Measurements from ENCODE around the gene ARMH3. TPM values are rescaled to one million over a fixed set of nuclear protein-coding genes. Genes with fewer than 3 reads are reported as not detected.

The ARMH3 gene, protein sequence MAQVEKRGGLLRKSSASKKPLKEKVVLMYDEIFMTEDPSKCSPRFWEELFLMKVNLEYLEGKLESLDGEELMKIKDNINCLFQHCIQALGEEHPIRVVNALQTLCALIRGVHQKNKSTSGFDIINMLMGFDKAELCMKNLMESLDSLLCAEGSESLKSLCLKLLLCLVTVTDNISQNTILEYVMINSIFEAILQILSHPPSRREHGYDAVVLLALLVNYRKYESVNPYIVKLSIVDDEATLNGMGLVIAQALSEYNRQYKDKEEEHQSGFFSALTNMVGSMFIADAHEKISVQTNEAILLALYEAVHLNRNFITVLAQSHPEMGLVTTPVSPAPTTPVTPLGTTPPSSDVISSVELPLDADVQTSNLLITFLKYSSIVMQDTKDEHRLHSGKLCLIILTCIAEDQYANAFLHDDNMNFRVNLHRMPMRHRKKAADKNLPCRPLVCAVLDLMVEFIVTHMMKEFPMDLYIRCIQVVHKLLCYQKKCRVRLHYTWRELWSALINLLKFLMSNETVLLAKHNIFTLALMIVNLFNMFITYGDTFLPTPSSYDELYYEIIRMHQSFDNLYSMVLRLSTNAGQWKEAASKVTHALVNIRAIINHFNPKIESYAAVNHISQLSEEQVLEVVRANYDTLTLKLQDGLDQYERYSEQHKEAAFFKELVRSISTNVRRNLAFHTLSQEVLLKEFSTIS
- total RNA-seq, result 10 to 100 TPM; 16.6 to 21.7 (median 21.5) TPM

DNA sequence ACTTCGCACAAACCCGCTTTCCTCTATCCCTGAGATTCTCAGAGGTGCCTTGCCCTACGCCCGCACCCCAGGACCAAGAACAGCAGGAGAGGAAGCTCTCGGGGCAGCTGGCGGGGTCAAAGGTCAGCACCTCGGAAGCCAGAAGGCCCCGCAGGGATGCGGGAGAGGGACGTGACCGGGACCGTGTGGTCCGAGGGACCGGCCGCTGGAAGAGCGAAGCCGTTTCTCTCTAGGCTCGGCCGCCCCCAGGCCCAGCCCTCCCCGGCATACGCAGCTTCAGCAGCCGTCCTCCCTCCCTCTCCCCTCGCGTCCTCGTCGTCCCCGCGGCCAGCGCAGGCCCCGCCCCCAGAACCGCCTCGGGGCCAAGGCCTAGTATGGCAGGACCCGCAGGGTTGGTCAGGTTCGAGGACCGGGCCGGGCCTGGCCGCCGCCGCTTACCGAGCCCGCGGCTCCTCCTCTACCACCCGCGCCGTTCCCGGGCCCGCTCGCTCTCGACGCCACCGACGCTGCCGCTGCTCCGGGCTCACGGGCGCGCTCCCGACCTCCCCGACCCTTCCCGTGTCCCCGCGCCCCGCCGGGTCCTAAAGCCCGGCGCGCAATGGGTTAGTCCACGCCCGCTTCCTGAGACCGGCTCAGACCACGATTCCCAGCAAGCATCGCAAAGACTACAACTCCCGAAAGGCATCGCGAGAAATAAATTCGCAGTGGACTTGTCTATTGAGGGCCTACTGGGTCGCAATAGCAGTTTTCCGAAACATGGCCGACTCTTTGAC, at the start of gene ARMH3:
Gene ARMH3, minus strand, starts transcription at position 527 of the 773 bp plus-strand sequence. CDS start 16,059 bp downstream, outside the sequence.
- no peaks in the 10 kb centered on the region for H3K9me3 Mint-ChIP-seq
- peak; percentile 81 for DNase-seq
- no peaks in the 10 kb centered on the region for H3K27me3 Mint-ChIP-seq (ENCODE audit: low read depth)
- no peaks in the 10 kb centered on the region for H3K36me3 Mint-ChIP-seq (ENCODE audit: insufficient read depth)
- H3K4me3 Mint-ChIP-seq, result peak within 1 kb of the TSS; percentile 92
- ATAC-seq, result peak; percentile 98
- peaks cover 47% of the 10 kb centered on the region for H3K4me1 Mint-ChIP-seq (ENCODE audit: low read depth)

DNA sequence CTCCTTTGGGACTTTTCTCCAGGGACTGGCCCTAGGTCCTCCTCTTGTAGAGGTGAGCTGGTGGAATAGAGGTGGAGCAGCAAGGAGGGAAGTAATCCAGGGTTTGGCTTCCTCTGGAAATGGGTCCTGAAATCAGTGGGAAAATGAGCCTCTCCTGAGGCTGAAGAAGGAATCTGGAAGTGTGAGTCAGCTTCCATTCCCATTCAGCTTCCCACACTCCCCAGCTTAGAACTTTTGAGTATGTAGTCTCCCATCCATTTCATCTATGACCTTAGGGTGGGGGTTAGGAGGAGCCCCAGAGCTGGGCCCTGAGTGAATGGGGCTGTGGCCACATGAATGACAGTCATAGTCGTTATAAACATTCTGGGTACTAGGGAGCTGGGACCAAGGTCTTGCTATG, 46.4 kb upstream of the ARMH3 start:
- peaks cover 15% of the 10 kb centered on the region for H3K36me3 Mint-ChIP-seq (ENCODE audit: insufficient read depth)
- no peaks in the 10 kb centered on the region for H3K27me3 Mint-ChIP-seq (ENCODE audit: low read depth)

DNA sequence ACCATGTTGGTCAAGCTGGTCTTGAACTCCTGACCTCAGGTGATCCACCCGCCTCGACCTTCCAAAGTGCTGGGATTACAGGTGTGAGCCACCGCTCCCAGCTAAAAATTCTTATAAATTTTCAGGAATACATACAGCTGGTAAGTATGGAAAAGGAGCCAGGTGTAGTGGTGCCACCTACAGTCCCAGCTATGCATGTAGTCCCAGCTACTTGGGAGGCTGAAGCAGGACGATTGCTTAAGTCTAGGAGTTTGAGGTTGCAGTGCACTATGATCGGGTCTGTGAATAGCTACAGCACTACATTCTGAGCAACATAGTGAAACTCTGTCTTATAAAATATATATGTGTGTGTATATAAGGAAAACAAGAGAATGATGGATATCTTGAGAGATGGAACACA, 45.2 kb upstream of the ARMH3 start:
- Mint-ChIP-seq H3K36me3 (ENCODE audit: insufficient read depth) (peaks cover 15% of the 10 kb centered on the region), H3K4me3 (no peak overlapping the region), H3K27me3 (ENCODE audit: low read depth) (no peaks in the 10 kb centered on the region), H3K9me3 (no peaks in the 10 kb centered on the region), H3K4me1 (ENCODE audit: low read depth) (peaks cover 13% of the 10 kb centered on the region)
- DNase-seq, result no peak
- no peak for ATAC-seq

More for the DNA sequence above, 46.4 kb upstream of the ARMH3 start:
- DNase-seq (no peak), ATAC-seq (no peak)
- Mint-ChIP-seq H3K4me1 (ENCODE audit: low read depth) (peaks cover 14% of the 10 kb centered on the region), H3K4me3 (no peak overlapping the region), H3K9me3 (no peaks in the 10 kb centered on the region)

DNA sequence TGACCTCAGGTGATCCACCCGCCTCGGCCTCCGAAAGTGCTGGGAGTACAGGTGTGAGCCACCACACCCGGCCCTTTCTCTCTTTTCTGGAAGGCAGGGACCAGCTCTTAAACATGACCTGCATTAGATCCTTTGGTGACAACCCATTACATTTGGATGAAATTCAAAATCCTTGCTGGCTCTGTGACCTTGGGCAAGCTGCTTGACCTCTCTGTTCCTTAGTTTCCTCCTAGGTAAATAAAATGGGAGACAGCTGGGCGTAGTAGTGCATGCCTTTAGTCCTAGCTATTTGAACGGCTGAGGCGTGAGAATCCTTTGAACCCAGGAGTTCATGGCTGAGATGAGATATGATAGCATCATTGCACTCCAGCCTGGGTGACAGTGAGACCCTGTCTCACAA, 40.5 kb upstream of the ARMH3 start:
- Mint-ChIP-seq H3K36me3 (ENCODE audit: insufficient read depth) (peaks cover 4% of the 10 kb centered on the region), H3K9me3 (no peaks in the 10 kb centered on the region), H3K27me3 (ENCODE audit: low read depth) (no peaks in the 10 kb centered on the region), H3K4me3 (no peak overlapping the region), H3K4me1 (ENCODE audit: low read depth) (no peaks in the 10 kb centered on the region)
- ATAC-seq (no peak), DNase-seq (no peak)

DNA sequence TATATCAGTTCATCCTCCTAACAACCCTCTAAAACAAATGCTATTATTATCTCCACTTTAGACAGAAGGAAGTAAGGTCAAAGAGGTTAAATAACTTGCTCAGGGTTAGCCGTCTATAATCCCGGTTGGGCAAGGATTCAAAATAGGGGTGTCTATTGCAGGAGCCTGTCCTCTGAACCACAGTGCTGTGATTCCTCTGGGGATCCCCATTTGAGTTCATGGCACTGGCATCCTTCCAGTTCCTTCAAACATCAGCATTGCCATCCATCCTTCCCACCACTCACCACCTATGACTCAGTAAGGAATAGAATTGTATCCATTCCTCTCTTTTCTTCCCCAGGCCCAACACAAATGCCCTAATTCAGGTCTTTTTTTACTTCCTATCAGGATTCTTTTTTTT, 34.8 kb upstream of the ARMH3 start:
- H3K9me3 Mint-ChIP-seq, result no peaks in the 10 kb centered on the region
- no peak for ATAC-seq
- H3K27me3 Mint-ChIP-seq (ENCODE audit: low read depth), result no peaks in the 10 kb centered on the region
- no peak overlapping the region for H3K4me3 Mint-ChIP-seq
- no peak for DNase-seq
- H3K36me3 Mint-ChIP-seq (ENCODE audit: insufficient read depth), result peaks cover 4% of the 10 kb centered on the region
- H3K4me1 Mint-ChIP-seq (ENCODE audit: low read depth), result no peaks in the 10 kb centered on the region

DNA sequence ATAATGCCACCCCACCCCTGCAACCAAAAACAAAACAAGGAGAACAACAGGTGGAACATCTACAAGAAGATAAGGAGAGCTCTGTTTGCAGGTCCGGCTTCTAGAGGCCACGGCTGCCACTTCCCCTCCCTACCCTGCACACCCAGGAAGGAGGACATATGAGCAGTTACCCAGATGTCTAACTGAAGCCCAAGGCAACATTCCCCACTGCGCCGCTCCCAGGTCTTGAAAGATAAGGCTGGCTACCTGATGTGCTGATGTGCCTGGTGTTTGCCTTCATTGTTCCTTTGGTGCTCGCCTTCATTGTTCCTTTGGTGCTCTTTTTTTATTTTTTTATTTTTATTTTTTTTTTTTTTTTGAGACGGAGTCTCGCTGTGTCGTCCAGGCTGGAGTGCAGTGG, 30.2 kb upstream of the ARMH3 start:
- H3K36me3 Mint-ChIP-seq (ENCODE audit: insufficient read depth), result peaks cover 5% of the 10 kb centered on the region
- no peak for DNase-seq
- no peak for ATAC-seq
- no peak overlapping the region for H3K4me3 Mint-ChIP-seq
- H3K4me1 Mint-ChIP-seq (ENCODE audit: low read depth), result no peaks in the 10 kb centered on the region
- H3K9me3 Mint-ChIP-seq, result no peaks in the 10 kb centered on the region
- no peaks in the 10 kb centered on the region for H3K27me3 Mint-ChIP-seq (ENCODE audit: low read depth)

DNA sequence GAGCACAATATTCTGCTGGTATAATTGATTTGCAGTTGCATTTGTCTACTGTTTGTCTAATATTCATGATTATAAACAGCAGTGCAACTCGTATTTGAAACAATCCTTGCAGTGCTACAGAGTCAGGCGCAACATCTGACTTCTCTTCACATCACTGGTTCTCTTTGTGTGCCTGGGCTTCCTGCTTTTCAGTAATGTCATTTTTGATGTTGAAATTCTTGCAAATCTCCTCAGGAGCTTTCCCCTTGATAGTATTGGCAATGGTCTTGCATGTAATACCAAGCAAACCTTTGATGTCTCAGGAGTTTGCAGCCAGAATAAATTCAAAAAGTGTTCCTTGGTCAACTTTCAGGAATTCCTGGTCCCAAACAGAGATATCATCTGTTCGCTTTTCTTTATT, 29.4 kb upstream of the ARMH3 start:
- no peak overlapping the region for H3K4me3 Mint-ChIP-seq
- no peak for DNase-seq
- no peaks in the 10 kb centered on the region for H3K9me3 Mint-ChIP-seq
- no peaks in the 10 kb centered on the region for H3K27me3 Mint-ChIP-seq (ENCODE audit: low read depth)
- no peak for ATAC-seq
- H3K4me1 Mint-ChIP-seq (ENCODE audit: low read depth), result no peaks in the 10 kb centered on the region
- H3K36me3 Mint-ChIP-seq (ENCODE audit: insufficient read depth), result peaks cover 3% of the 10 kb centered on the region

DNA sequence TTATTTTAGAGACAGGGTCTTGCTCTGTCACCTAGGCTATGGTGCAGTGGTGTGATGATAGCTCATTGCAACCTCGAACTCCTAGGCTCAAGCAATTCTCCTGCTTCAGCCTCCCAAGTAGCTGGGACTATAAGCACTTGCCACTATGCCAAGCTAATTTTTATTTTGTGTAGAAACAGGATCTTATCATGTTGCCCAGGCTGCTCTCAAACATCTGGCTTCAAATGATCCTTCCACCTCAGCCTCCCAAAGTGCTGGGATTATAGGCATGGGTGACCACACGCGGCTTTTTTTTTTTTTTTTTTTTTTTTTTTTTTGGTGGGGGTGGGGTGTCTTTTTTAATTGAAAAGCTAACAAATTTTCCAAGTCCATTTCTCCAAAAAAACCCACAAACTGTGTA, 27.6 kb upstream of the ARMH3 start:
- Mint-ChIP-seq H3K36me3 (ENCODE audit: insufficient read depth) (peaks cover 3% of the 10 kb centered on the region), H3K4me1 (ENCODE audit: low read depth) (no peaks in the 10 kb centered on the region), H3K9me3 (no peaks in the 10 kb centered on the region), H3K4me3 (no peak overlapping the region), H3K27me3 (ENCODE audit: low read depth) (no peaks in the 10 kb centered on the region)
- ATAC-seq, result no peak
- no peak for DNase-seq

DNA sequence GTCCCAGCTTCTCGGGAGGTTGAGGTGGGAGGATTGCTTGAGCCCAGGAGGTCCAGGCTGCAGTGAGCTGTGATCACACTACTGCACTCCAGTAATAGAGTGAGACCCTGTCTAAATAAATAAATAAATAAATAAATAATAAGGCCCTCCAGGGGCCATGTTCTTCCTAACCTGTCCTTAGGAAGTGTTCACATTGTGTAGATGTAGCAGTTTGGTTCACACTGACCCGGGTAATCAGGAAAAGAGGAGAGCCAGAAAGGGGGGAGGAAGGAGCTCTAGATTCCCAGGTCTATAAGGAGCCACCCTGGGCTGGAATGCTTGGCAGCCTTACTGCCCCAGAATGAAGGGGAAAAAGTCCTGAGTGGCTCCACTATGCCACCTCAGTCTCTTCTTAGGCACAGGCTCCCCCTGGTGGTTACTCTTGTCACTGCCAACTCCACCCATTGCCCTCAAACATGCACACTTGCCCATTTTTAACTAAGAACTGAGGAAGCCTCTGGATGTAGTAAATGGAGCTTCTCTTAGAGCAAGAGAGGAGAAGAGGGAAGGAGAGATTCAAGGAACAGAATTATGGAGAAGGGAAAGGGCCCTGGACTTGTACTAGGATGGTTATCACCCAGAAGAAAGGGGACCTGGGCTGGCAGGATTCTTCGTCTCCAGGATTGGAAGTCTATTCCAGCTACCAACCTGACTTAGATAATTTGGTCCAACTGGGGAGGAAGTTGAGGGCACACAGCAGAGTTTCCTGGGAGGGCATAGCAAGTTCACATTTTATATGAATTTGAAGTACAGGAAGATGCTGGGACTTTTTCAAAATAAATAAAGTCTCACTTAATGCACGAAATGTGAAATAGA, 16.9 kb upstream of the ARMH3 start:
- Mint-ChIP-seq H3K4me3 (no peak overlapping the region), H3K9me3 (no peaks in the 10 kb centered on the region), H3K36me3 (ENCODE audit: insufficient read depth) (peaks cover 2% of the 10 kb centered on the region), H3K27me3 (ENCODE audit: low read depth) (no peaks in the 10 kb centered on the region), H3K4me1 (ENCODE audit: low read depth) (peaks cover 4% of the 10 kb centered on the region)
- DNase-seq (peak; percentile 80), ATAC-seq (peak; percentile 90)

DNA sequence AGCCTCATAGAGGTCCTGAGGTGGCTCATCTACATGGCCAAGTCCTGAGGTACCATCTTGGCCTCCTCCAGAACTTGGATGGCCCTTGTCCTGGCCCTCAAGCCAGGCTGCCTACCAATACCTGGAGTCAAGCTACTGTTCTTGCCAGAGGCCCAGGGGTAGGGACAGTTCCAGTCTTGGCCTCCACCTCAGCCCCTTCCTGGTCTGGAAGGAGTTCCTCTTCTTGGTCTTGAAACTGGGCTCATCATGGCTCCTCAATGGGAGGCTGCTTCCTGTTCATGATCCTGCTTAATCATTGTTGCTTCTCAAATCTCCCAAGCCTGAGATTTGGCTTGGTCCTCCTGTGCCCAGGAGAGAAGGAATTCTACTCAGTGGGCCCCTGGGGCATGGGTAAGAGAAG, 13.1 kb upstream of the ARMH3 start:
- DNase-seq, result no peak

DNA sequence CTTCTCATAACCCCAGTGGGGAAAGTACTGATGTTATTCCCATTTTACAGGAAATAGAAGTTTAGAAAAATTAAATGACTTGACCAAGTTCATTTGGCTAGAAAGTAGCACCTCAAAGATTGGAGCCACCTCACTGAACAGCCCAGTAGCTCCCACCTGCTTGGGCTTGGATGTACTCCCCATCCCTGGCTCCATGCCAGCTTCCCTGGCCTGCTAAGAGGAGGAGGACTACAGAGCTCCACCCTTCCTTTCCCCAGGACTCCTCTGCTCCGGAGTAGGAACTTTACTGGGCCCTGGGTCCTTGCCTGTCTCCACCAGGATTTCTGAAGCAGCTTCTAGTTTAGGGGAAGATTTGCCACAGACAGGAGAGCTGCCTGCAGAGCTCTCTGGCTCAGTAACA, 12.2 kb upstream of the ARMH3 start:
- Mint-ChIP-seq H3K4me3 (no peak overlapping the region), H3K4me1 (ENCODE audit: low read depth) (peaks cover 27% of the 10 kb centered on the region)

More for the DNA sequence above, 13.1 kb upstream of the ARMH3 start:
- peaks cover 25% of the 10 kb centered on the region for H3K4me1 Mint-ChIP-seq (ENCODE audit: low read depth)
- peaks cover 2% of the 10 kb centered on the region for H3K36me3 Mint-ChIP-seq (ENCODE audit: insufficient read depth)
- no peak for ATAC-seq
- no peaks in the 10 kb centered on the region for H3K9me3 Mint-ChIP-seq
- H3K4me3 Mint-ChIP-seq, result no peak overlapping the region
- no peaks in the 10 kb centered on the region for H3K27me3 Mint-ChIP-seq (ENCODE audit: low read depth)

DNA sequence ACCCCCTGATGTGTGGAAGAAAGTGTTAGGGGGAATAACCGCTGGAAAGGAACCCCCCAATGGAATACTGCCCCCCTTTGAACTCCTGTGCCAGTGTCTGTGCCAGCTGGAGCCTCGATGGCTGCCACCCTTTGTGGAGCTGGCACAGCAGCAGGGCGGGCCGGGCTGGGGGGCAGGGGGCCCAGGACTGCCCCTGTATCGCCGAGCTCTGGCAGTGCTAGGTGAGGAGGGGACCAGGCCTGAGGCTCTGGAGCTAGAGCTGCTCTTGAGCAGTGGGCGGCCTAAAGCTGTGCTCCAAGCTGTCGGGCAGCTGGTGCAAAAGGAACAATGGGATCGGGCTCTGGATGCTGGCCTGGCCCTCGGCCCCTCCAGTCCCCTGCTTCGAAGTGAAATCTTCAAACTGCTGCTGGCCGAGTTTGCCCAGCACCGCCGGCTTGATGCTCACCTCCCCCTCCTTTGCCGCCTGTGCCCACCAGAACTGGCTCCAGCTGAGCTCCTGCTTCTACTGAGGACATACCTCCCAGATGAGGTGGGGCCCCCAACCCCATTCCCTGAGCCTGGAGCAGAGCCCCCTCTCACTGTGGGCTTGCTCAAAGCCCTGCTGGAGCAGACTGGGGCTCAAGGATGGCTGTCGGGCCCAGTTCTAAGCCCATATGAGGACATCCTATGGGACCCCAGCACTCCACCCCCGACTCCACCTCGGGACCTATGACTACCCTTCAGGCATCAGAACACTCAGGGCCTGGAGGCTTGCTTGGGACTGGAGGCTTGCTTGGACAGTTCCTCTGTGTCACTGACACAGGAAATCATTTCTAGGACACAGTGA, 11.3 kb upstream of the ARMH3 start:
- peak overlapping the region; percentile 60 for H3K4me3 Mint-ChIP-seq
- H3K9me3 Mint-ChIP-seq, result no peaks in the 10 kb centered on the region
- ATAC-seq, result no peak
- H3K36me3 Mint-ChIP-seq (ENCODE audit: insufficient read depth), result peaks cover 2% of the 10 kb centered on the region
- no peaks in the 10 kb centered on the region for H3K27me3 Mint-ChIP-seq (ENCODE audit: low read depth)
- no peak for DNase-seq
- H3K4me1 Mint-ChIP-seq (ENCODE audit: low read depth), result peaks cover 29% of the 10 kb centered on the region

More for the DNA sequence above, 12.2 kb upstream of the ARMH3 start:
- ATAC-seq, result no peak
- H3K36me3 Mint-ChIP-seq (ENCODE audit: insufficient read depth), result peaks cover 2% of the 10 kb centered on the region
- H3K27me3 Mint-ChIP-seq (ENCODE audit: low read depth), result no peaks in the 10 kb centered on the region
- no peak for DNase-seq
- H3K9me3 Mint-ChIP-seq, result no peaks in the 10 kb centered on the region

DNA sequence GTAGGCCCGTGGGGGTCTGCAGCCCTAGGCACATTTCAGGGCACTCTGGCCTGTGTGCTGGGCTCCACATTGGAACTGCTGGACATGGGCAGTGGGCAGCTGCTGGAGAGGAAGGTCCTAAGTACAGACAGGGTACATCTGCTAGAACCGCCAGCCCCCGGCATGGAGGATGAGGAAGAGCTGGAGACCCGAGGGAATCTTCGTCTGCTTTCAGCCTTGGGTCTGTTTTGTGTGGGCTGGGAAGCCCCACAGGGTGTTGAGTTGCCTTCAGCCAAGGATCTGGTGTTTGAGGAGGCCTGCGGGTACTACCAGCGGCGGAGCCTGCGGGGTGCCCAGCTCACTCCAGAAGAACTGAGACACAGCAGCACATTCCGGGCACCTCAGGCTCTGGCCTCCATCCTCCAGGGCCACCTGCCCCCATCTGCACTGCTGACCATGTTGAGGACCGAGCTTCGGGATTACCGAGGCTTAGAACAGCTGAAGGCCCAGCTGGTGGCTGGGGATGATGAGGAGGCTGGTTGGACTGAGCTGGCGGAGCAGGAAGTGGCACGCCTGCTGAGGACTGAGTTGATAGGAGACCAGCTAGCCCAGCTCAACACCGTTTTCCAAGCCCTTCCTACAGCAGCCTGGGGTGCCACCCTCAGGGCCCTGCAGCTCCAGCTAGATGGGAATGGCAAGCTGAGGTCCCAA, 10.6 kb upstream of the ARMH3 start:
- ATAC-seq (no peak), DNase-seq (no peak)
- Mint-ChIP-seq H3K4me1 (ENCODE audit: low read depth) (peaks cover 29% of the 10 kb centered on the region), H3K27me3 (ENCODE audit: low read depth) (no peaks in the 10 kb centered on the region), H3K9me3 (no peaks in the 10 kb centered on the region), H3K36me3 (ENCODE audit: insufficient read depth) (peaks cover 2% of the 10 kb centered on the region), H3K4me3 (peak overlapping the region; percentile 88)

Data from activated T-cell treated with anti-CD3 and anti-CD28 coated beads, Interleukin-2, amount 50 U/mL, for 4 hours (primary cell).